Stimulated activated naive B cell treated with anti-CD40 and anti-IgM and Interleukin-4, amounts not matched to agents 10 μg/mL and 1 μg/mL and 100 μg/mL, for 72 hours (primary cell): Measurements from ENCODE around the gene MX1.

Experiments used
- ATAC-seq, 2 donors: fragments of 150-1000 bp; cut with Tn5 transposase; replicated peaks; 2 replicates each; pipeline ENCODE4 v1.10.0; 2021; ENCODE audit warnings: moderate library complexity in 1 of 2
- DNase-seq: peaks from one replicate; pipeline ENCODE4 v3.0.0; 2021
- H3K27ac Mint-ChIP-seq: one replicate; pipeline ENCODE4 v1.8.0; 2022; ENCODE audit warnings: mild to moderate bottlenecking, mixed read lengths
- H3K27me3 Mint-ChIP-seq, 2 donors: one replicate each; pipeline ENCODE4 v1.8.0; 2022; ENCODE audit warnings: mixed read lengths in 2 of 2
- H3K36me3 Mint-ChIP-seq, 2 donors: one replicate each; pipeline ENCODE4 v1.8.0; 2022; ENCODE audit warnings: mixed read lengths in 2 of 2, mild to moderate bottlenecking in 1 of 2
- H3K4me1 Mint-ChIP-seq, 2 donors: one replicate each; pipeline ENCODE4 v1.8.0; 2022; ENCODE audit warnings: mixed read lengths in 2 of 2, mild to moderate bottlenecking in 1 of 2
- H3K4me3 Mint-ChIP-seq, 2 donors: one replicate each; pipeline ENCODE4 v1.8.0; 2022; ENCODE audit warnings: mild to moderate bottlenecking in 2 of 2, mixed read lengths in 2 of 2, moderate library complexity in 1 of 2
- H3K9me3 Mint-ChIP-seq, 2 donors: one replicate each; pipeline ENCODE4 v1.8.0; 2022; ENCODE audit warnings: mixed read lengths in 2 of 2, mild to moderate bottlenecking in 1 of 2

Gene MX1

GRCh38 chr21:41507521-41508414, 81.7 kb downstream of the MX1 start, which contains the start of gene TMPRSS2:
TMPRSS2 (minus strand) TSS chr21:41508158; CDS start chr21:41498133, 10,025 bp downstream.
- no peak within 1 kb of the TSS for H3K27ac Mint-ChIP-seq
- ATAC-seq, result no peak

GRCh38 chr21:41508415-41509144, 82.5 kb downstream of the MX1 start:
- H3K27me3 Mint-ChIP-seq, result peaks cover 57 to 80% of the 10 kb centered on the region in 2 donors
- H3K4me3 Mint-ChIP-seq, result no peak overlapping the region
- ATAC-seq (no peak), DNase-seq (no peak)
- H3K9me3 Mint-ChIP-seq, result no peaks in the 10 kb centered on the region
- H3K27ac Mint-ChIP-seq, result no peak overlapping the region
- no peaks in the 10 kb centered on the region for H3K4me1 Mint-ChIP-seq
- no peaks in the 10 kb centered on the region for H3K36me3 Mint-ChIP-seq

More at GRCh38 chr21:41507521-41508414, 81.7 kb downstream of the MX1 start, which contains the start of gene TMPRSS2:
- Mint-ChIP-seq H3K27me3 (peaks cover 53 to 81% of the 10 kb centered on the region in 2 donors), H3K9me3 (no peaks in the 10 kb centered on the region), H3K36me3 (no peaks in the 10 kb centered on the region), H3K4me3 (no peak within 1 kb of the TSS), H3K4me1 (no peaks in the 10 kb centered on the region)
- DNase-seq, result no peak
